Ovary (tissue), 3 donors: ENCODE measurements around the gene NDUFA8.

Experiments
- CTCF ChIP-seq, 3 donors: fragments of 450-650 bp in 2 of 3; fragments of 200-600 bp in 1 of 3; IDR thresholded peaks; one replicate each; pipeline versions ENCODE4 v1.5.1 to v1.8.0; 2016 to 2022; ENCODE audit warnings: antibody characterized with exemption in 3 of 3, mild to moderate bottlenecking in 1 of 3
- EP300 ChIP-seq: sonication (generic); formaldehyde crosslinking; IDR thresholded peaks from one replicate; pipeline ENCODE4 v1.6.1; 2017; ENCODE audit warnings: antibody characterized with exemption
- POLR2A ChIP-seq: fragments of 450-650 bp; IDR thresholded peaks from one replicate; pipeline ENCODE4 v1.6.1; 2017; ENCODE audit warnings: antibody characterized with exemption, mild to moderate bottlenecking, moderate library complexity
- donor health status: DM: no; HTN: no; CAD: no.

- TF ChIP-seq CTCF (IDR thresholded peaks at IDR 0.05) (no peak), EP300 (no peak), POLR2A (no peak)
These were observed 50.4 kb downstream of the NDUFA8 start for GRCh38 chr9:122109035-122109813.
